ENCODE measurements around the gene P2RX6. TPM values are rescaled to one million over a fixed set of nuclear protein-coding genes. Genes with fewer than 3 reads are reported as not detected.

Gene P2RX6
- total RNA-seq, 1 donor: 3.5 TPM

DNA sequence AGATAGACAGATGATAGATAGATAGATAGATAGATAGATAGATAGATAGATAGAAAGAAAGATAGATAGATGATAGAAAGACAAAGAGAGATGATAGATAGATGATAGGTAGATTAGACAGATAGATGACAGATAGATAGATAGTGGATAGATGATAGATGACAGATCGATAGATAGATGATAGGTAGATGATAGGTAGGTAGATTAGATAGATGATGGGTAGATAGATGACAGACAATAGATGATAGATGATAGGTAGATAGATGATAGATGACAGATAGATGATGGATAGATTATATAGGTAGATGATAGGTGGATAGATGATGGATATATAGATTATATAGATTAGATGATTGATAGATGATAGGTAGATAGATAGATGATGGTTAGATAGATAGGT lies 28.6 kb upstream of the P2RX6 start:
- TF ChIP-seq, protein P1, sequence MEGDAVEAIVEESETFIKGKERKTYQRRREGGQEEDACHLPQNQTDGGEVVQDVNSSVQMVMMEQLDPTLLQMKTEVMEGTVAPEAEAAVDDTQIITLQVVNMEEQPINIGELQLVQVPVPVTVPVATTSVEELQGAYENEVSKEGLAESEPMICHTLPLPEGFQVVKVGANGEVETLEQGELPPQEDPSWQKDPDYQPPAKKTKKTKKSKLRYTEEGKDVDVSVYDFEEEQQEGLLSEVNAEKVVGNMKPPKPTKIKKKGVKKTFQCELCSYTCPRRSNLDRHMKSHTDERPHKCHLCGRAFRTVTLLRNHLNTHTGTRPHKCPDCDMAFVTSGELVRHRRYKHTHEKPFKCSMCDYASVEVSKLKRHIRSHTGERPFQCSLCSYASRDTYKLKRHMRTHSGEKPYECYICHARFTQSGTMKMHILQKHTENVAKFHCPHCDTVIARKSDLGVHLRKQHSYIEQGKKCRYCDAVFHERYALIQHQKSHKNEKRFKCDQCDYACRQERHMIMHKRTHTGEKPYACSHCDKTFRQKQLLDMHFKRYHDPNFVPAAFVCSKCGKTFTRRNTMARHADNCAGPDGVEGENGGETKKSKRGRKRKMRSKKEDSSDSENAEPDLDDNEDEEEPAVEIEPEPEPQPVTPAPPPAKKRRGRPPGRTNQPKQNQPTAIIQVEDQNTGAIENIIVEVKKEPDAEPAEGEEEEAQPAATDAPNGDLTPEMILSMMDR (IDR thresholded peaks at IDR 0.05; ENCODE audit: insufficient read depth, low read depth, low read length): no peak

DNA sequence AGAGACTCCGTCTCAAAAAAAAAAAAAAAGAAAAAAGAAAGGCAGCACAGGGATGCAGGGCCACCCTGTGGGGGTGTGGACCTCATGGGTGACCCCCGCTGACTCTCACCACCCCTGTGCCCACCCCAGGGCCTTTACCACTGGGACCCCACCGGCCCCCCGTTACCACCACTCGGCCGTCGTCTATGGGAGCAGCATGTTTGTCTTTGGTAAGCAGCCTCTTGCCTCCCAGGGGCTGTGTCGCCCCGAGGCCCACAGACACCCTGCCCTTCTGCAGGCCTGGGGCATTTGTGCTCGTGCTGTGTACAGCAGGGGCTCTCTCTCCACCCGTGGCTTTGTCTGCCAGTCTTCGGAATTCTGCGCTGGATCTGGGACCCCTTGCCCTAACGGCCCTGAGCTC lies 27.6 kb upstream of the P2RX6 start:
- TF ChIP-seq, protein P1 (IDR thresholded peaks at IDR 0.05; ENCODE audit: insufficient read depth, low read depth, low read length): no peak
- no peak overlapping the region for H3K4me3 ChIP-seq (ENCODE audit: low read depth, low read length)
- no peak for DNase-seq (ENCODE audit: low read depth)

More for the DNA sequence above, 28.6 kb upstream of the P2RX6 start:
- no peak overlapping the region for H3K4me3 ChIP-seq (ENCODE audit: low read depth, low read length)
- no peak for DNase-seq (ENCODE audit: low read depth)

DNA sequence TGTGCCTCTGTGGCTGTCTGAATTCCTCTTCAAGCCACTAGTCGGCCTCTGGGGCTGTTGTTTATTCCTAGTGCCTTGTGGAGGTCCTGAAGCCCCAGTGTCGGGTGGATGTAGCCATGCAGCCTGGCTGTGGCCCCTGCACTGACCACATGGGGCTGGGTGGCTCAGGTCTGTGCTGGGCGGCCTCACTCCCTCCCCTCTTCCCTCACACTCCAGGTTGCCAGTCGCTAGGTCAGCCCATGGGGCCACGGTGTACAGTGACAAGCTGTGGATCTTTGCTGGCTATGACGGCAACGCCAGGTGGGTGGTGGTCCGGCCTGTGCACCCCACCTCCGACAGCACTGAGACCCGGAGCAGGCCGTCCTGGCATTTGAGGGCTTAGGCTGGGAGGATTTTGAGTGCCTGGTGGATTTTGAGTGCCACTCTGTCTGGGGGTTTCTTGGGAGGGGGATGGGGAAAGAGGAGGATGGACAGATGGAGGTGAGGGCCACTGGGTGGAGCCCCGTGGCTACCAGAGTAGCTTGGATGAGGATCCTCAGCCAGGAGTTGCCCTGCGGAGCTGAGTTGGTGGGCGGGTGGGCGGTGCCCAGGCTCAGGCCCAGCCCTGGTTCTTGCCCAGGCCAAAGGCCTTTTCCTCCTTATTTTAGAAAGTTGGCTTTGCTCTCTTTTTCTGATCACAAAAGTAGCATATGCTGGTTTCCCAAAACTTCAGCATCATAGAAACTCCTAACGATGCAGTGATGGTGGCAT lies 26.2 kb upstream of the P2RX6 start:
- no peak for DNase-seq (ENCODE audit: low read depth)
- H3K4me3 ChIP-seq (ENCODE audit: low read depth, low read length): no peak overlapping the region
- TF ChIP-seq, protein P1 (IDR thresholded peaks at IDR 0.05; ENCODE audit: insufficient read depth, low read depth, low read length): no peak

DNA sequence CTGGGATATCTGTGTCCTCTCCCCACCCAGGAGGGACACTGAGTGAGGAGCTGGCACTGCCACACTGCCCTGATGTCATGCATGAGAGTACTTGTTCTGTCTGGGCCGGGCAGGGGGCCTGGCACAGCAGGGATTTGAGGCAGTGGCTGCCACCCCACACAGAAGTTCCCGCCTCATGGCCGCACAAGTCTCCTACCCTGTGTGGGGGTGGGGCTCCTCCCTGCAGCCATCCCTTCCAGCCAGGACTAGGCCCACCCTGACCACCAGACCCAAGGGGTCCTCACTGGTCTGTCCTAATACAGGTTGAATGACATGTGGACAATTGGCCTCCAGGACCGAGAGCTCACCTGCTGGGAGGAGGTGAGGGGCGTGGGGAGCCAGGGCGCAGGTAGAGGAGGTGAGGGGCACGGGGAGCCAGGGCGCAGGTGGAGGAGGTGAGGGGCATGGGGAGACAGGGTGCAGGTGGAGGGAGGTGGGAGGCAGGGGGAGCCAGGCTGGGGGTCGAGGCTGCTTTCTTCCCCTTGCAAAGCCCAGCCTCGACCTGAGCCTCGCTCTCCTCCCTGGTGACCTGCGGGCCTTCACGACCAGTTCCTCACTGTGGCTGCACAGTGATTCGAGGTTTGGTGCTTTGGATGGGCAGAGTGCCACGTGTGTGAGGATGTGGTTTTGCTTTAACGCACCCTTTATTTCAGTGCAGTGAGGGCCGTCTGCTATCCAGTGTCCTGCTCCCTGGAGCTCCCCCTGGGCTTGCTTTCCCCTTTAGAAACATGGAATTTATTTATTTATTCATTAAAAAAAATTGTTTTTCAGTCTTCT lies 25.4 kb upstream of the P2RX6 start:
- TF ChIP-seq, protein P1 (IDR thresholded peaks at IDR 0.05; ENCODE audit: insufficient read depth, low read depth, low read length): no peak
- no peak for DNase-seq (ENCODE audit: low read depth)
- no peak overlapping the region for H3K4me3 ChIP-seq (ENCODE audit: low read depth, low read length)

DNA sequence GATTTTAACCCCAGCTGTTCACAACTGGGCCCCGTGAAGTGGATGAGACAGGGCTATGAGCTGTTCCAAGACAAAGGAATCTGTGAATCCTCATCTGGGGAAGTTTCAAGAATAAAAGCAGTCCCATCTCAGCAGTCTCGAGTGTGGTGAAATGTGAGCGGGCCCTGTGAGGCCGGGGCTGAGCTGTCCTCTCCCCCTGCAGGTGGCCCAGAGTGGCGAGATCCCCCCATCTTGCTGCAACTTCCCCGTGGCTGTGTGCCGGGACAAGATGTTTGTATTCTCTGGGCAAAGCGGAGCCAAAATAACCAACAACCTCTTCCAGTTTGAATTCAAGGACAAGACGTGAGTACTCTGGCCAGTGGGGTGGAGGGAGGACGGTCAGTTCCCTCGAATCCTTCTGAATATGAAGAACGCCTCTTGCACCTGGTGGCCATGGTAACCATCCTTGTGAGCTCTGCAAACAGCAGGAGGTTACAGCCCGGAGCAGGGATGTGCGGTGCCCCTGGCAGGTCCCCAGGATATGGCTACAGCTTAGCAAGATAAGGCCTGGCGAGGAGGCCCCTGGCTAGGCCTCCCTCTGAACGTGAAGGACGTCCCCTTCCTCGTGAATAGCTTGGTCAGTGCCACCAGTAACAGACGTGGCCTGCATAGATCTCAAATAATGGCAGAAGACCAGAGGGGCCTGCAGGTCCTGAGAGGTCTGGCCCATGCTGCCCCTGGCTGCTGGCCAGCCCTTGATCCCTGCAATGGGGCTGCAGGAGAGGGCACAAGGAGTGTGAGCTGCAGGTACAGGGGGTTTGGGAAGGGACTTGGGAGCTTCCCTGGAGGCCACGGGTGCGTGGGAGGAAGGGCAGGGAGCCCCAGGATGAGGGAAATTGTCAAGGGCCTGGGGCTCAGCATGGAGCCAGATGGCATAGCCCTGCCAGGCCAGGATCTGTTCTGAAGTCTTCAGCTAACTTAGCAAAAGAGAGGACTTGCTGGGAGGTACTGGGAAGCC lies 24.5 kb upstream of the P2RX6 start:
- TF ChIP-seq, protein P1 (IDR thresholded peaks at IDR 0.05; ENCODE audit: insufficient read depth, low read depth, low read length): no peak
- no peak overlapping the region for H3K4me3 ChIP-seq (ENCODE audit: low read depth, low read length)
- no peak for DNase-seq (ENCODE audit: low read depth)

All from fibroblast of villous mesenchyme (primary cell).